GM10248 (cell line): Measurements from ENCODE around the gene COL9A1.
"Not testable (repeated sequence)": the region's sequence is repeated elsewhere in the genome, so short reads cannot be mapped to it uniquely, and the experiment has no call there.

Source experiments
- CTCF ChIA-PET: fragments of 300-600 bp; sonication (Branson Sonifier 250); formaldehyde crosslinking; extraction: SDS; loops from one replicate; lab custom pipeline; 2021; ENCODE audit warnings: antibody characterized with exemption; lab: Yijun Ruan, JAX
- POLR2A ChIA-PET: fragments of 350-650 bp; sonication (Branson Sonifier 250); formaldehyde crosslinking; extraction: SDS; loops from one replicate; lab custom pipeline; 2020; ENCODE audit warnings: antibody characterized with exemption; lab: Yijun Ruan, JAX
- DNase-seq: peaks from one replicate; pipeline ENCODE4 v3.0.0; 2012; ENCODE audit errors: extremely low spot score
- CTCF ChIP-seq: IDR thresholded peaks from 2 replicates; pipeline ENCODE4 v1.5.1; 2012; ENCODE audit warnings: mild to moderate bottlenecking, low read depth; ENCODE audit errors: extremely low read depth, missing control alignments, control extremely low read depth

COL9A1 gene

GRCh38 chr6:70336996-70337742 lies 34.3 kb upstream of the COL9A1 start:
- POLR2A ChIA-PET = no interaction called here
- CTCF ChIA-PET = interaction anchor here (1.0 kb wide), 1 partner anchor 27 kb away, joined by 3 read pairs; no protein-coding TSS in a partner anchor
- no peak for DNase-seq
- TF ChIP-seq CTCF = no peak

GRCh38 chr6:70327036-70327435 lies 24.2 kb upstream of the COL9A1 start:
- TF ChIP-seq CTCF = no peak
- no peak for DNase-seq
- ChIA-PET POLR2A (no interaction called here), CTCF (interaction anchor here (1.2 to 5.8 kb wide), 5 partner anchors 8 to 629 kb away, joined by 3 to 36 read pairs (median 5); partner anchors contain the start of gene B3GAT2)

GRCh38 chr6:70325009-70325408 lies 22.1 kb upstream of the COL9A1 start:
- ChIA-PET POLR2A (no interaction called here), CTCF (interaction anchor here (1.2 to 5.8 kb wide), 2 partner anchors 15 to 21 kb away, joined by 3 to 36 read pairs; no protein-coding TSS in a partner anchor)
- DNase-seq = no peak
- TF ChIP-seq CTCF = no peak

DNA sequence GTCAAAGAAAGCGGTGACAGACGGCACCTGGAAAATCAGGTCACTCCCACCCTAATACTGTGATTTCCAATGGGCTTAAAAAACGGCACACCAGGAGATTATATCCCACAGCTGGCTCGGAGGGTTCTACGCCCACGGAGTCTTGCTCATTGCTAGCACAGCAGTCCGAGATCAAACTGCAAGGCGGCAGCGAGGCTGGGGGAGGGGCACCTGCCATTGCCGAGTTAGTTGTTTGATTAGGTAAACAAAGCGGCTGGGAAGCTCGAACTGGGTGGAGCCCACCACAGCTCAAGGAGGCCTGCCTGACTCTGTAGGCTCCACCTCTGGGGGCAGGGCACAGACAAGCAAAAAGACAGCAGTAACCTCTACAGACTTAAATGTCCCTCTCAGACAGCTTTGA lies 14.9 kb upstream of the COL9A1 start:
- DNase-seq, POLR2A ChIA-PET: not testable (repeated sequence)
- CTCF ChIA-PET = interaction anchor here (4.3 kb wide), 1 partner anchor 50 kb away, joined by 23 read pairs; no protein-coding TSS in a partner anchor

GRCh38 chr6:70315079-70315751 lies 12.3 kb upstream of the COL9A1 start:
- CTCF ChIA-PET = interaction anchor here (4.3 kb wide), 1 partner anchor 52 kb away, joined by 23 read pairs; no protein-coding TSS in a partner anchor
- TF ChIP-seq CTCF = no peak
- POLR2A ChIA-PET = no interaction called here
- DNase-seq = peak; percentile 8

DNA sequence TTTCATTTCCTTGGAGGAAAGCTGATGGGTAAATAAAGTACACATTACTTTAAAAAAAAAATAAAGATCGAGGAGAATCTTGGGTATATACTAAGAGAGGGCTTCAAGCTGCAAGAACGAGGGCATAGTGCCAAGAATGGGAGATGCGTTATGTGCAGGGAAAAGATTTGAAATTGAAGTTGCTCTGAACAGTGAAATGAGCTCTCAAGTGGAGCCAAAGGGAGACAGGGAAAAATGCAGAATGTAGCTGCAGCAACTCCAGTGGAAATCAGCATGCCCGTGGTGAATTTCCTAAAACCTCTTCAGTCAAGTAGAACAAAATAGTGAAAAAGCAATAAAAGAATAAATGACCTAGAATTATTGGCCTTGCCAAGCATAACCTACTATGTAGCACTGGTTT lies 11.4 kb upstream of the COL9A1 start:
- ChIA-PET CTCF (interaction anchor here (0.8 to 6.5 kb wide), 2 partner anchors 54 to 698 kb away, joined by 3 to 137 read pairs; no protein-coding TSS in a partner anchor), POLR2A (no interaction called here)
- DNase-seq = no peak
- no peak for TF ChIP-seq CTCF
